D721Med (cell line): Measurements from ENCODE around the gene NFATC1.

Experiments used
- DNase-seq: peaks from one replicate; pipeline ENCODE4 v3.0.0; 2011; ENCODE audit warnings: low spot score; ENCODE audit not compliant: insufficient read length
- FAIRE-seq: peaks from 2 replicates; lab custom pipeline; 2011; peaks lifted over from hg19 to GRCh38; lab: Jason Lieb, UNC
- TF ChIP-seq, protein P1 (sequence below): IDR thresholded peaks from 2 replicates; pipeline ENCODE4 v1.5.1; 2012; ENCODE audit warnings: mild to moderate bottlenecking, control low read depth; ENCODE audit not compliant: insufficient read depth; ENCODE audit errors: missing control alignments

NFATC1 gene

DNA sequence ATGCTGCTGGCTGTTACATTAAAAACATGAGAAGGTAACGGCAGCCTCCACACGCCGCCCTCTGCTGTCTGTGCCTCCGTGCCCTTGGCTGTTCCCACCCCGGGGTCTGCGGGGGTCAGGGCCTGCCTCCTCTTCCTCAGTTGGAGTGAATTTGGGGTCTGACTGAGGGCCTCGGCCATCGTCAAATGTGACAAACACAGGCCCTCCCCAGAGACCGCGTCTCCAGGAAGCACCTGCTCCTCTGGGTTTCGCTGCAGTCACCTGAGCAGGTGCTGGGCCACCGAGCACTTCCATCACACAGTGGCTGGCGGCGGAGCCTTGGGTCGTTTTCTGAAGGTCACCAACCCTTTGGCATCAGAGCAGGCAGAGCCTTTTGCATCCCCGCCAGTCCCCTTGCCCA, 70.9 kb downstream of the NFATC1 start:
- no peak for FAIRE-seq

GRCh38 chr18:79467126-79467525, 71.4 kb downstream of the NFATC1 start:
- TF ChIP-seq, protein P1, sequence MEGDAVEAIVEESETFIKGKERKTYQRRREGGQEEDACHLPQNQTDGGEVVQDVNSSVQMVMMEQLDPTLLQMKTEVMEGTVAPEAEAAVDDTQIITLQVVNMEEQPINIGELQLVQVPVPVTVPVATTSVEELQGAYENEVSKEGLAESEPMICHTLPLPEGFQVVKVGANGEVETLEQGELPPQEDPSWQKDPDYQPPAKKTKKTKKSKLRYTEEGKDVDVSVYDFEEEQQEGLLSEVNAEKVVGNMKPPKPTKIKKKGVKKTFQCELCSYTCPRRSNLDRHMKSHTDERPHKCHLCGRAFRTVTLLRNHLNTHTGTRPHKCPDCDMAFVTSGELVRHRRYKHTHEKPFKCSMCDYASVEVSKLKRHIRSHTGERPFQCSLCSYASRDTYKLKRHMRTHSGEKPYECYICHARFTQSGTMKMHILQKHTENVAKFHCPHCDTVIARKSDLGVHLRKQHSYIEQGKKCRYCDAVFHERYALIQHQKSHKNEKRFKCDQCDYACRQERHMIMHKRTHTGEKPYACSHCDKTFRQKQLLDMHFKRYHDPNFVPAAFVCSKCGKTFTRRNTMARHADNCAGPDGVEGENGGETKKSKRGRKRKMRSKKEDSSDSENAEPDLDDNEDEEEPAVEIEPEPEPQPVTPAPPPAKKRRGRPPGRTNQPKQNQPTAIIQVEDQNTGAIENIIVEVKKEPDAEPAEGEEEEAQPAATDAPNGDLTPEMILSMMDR, result no peak
- FAIRE-seq, result no peak
- no peak for DNase-seq

More for the DNA sequence above, 70.9 kb downstream of the NFATC1 start:
- DNase-seq, result no peak
- TF ChIP-seq, protein P1, result no peak

DNA sequence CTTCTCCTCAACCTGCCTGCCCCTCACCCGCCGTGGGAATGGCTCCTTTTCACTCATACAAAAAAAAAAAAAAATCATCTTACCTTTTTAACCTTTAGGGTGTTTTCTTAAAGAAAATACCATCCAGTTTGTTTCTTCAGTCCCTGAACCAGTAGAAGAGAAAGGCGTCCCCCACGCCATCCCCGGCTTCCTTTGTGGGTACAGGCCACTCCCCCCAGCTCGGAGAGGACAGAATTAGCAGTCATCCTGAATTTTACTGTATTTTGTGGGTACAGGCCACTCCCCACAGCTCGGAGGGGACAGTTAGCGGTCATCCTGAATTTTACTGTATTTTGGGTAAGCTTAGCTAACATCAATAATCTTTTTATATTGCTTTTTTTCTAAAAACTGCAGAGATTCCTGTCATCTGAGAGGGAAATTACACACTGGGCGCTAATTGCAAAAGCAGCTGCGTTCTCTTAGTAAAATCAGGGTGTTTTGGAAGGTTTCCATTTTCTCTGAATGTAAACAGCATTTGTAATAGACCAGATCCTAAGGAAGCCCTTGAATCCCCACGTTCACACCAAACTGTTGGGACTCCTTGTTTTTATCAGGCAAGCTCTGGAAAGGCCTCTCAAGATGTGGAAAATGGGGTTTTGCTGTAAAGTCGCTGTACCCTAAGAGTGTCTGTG, 72.5 kb downstream of the NFATC1 start:
- TF ChIP-seq, protein P1, result no peak
- FAIRE-seq (no peak), DNase-seq (no peak)

DNA sequence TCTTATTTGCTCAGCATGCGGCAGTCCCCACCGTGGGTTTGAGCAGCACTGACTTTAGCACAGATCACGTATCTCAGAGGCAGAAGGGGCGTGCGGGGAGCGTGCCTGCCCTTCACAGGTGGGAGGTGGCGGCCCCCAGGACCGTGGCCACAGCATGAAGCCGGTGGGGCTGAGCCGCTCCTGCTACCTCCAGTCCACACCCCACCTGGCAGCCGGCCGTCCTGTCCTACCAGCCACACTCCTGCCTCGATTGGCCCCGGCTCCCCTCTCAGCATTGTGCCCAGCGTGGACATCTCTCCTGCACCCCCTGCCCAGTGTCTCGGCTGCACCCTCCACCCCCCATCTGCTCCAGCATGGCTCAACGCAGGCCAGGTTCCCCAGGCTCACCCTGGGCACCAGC, 73.6 kb downstream of the NFATC1 start:
- no peak for FAIRE-seq
- TF ChIP-seq, protein P1, result no peak
- no peak for DNase-seq

DNA sequence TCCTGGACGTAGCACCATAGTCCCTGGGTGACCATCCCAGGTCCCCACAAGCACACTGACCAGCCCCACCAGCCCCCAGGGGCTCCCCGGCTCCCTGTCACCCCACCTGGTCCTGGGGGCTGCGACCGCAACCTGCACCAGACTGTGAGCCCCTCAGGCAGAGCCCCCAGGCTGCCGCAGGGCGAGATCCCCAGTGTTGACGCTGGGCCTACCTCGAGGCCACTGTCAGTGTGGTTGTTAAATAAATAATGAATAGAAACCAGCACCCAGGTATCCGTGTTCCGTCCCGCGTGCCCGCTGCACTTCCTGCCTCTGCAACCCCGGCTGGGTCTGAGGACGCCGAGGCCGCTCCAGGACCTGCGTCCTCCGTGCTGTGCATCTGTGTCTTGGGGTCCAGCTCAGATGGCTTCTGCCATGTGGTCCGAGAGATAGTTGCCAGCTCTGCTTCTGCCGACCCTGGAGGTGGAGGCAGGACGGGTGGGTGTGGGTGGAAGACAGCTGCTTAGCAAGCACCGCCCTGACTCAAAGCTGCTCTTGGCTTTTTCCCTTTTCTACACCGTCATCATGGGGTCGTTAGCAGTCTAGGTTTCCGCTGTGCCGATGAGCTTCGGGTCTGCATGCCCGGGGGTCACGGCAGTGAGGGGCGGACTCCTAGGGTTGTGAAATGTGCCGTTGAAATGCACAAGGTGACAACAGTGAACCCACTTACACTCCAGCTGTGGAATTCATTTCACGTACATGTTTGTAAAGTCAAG, 74.2 kb downstream of the NFATC1 start:
- TF ChIP-seq, protein P1, result no peak

DNA sequence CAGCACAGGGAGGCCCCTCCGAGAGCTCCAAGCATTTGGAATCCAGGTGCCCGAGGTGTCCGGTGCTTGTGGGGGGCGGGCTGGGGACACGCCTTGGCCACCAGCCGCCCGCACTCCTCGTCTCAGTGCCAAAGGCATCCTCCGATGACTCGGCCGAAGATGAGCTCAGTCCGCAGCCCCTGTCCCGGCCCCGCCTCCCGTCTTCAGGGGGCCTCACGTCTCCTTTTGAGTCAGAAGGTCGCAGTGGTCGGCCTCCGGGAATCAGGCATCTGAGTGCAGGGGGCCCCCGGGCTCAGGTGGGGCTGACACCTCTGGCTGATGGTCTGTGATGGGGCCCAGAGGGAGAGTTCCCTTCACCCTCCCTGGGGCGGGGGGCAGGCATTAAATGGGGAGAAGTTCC, 74.8 kb downstream of the NFATC1 start:
- FAIRE-seq (no peak), DNase-seq (no peak)
- TF ChIP-seq, protein P1, result no peak

More for the DNA sequence above, 74.2 kb downstream of the NFATC1 start:
- no peak for DNase-seq
- no peak for FAIRE-seq

- TF ChIP-seq, protein P1, result no peak
- FAIRE-seq (no peak), DNase-seq (no peak)
These were observed 75.3 kb downstream of the NFATC1 start for GRCh38 chr18:79471046-79471445.
